Fibroblast of mammary gland (primary cell): ENCODE data around the gene DPCD.

Experiments used
- DNase-seq: peaks from one replicate; pipeline ENCODE4 v3.0.0-alpha.2; 2010; ENCODE audit warnings: low read depth
- H3K4me3 ChIP-seq: 2 replicates; pipeline ENCODE4 v1.5.1; 2011; ENCODE audit warnings: low read depth, mild to moderate bottlenecking, low read length, moderate library complexity; ENCODE audit not compliant: control insufficient read depth
- CTCF ChIP-seq: conservative IDR thresholded peaks from 2 replicates; pipeline ENCODE4 v1.5.1; 2011; ENCODE audit warnings: low read depth, low read length, inconsistent platforms; ENCODE audit not compliant: control insufficient read depth, insufficient read depth

DPCD gene

GRCh38 chr10:101658975-101659374 is 70.9 kb downstream of the DPCD start:
- no peak for TF ChIP-seq CTCF
- H3K4me3 ChIP-seq, result no peak overlapping the region
- DNase-seq, result no peak
